Ascending aorta (tissue), 2 donors: ENCODE results near the gene VWA8. TPM values are rescaled to one million over a fixed set of nuclear protein-coding genes. Genes with fewer than 3 reads are reported as not detected.

ENCODE experiments used
- DNase-seq, 2 donors: peaks; one replicate each; pipeline ENCODE4 v3.0.0-alpha.2; 2019; ENCODE audit warnings: low spot score in 2 of 2
- H3K27ac ChIP-seq, 2 donors: fragments of 200-600 bp; sonication (generic); one replicate each; pipeline ENCODE4 v1.5.1; 2016 to 2017; ENCODE audit warnings: mild to moderate bottlenecking in 1 of 2
- H3K27me3 ChIP-seq: fragments of 200-600 bp; sonication (generic); one replicate; pipeline ENCODE4 v1.5.1; 2017
- H3K36me3 ChIP-seq, 2 donors: fragments of 200-600 bp; sonication (generic); one replicate each; pipeline ENCODE4 v1.5.1; 2016
- H3K4me1 ChIP-seq, 2 donors: fragments of 200-600 bp; sonication (generic); one replicate each; pipeline ENCODE4 v1.5.1; 2016 to 2017; ENCODE audit warnings: mild to moderate bottlenecking in 1 of 2
- H3K4me3 ChIP-seq, 2 donors: fragments of 200-600 bp; sonication (generic); one replicate each; pipeline ENCODE4 v1.5.1; 2016 to 2017; ENCODE audit warnings: mild to moderate bottlenecking in 1 of 2
- H3K9me3 ChIP-seq, 2 donors: fragments of 200-600 bp; sonication (generic); one replicate each; pipeline ENCODE4 v1.5.1; 2016
- intact Hi-C: fragments of 100-400 bp; cut with DNase I; formaldehyde crosslinking; loops from one replicate; pipeline ENCODE4 v1.15.1; 2023
- total RNA-seq: library from RNA; depleted of rRNA; stranded (reverse); fragments of >200 nt; gene quantifications from one replicate; pipeline ENCODE4 v1.1.0, GENCODE V29; 2016
- TF ChIP-seq, protein P1 (sequence below), 3 experiments: fragments of 200-600 bp in 2 of 3; fragments of 450-650 bp in 1 of 3; sonication (generic) in 2 of 3; IDR thresholded peaks; one replicate each; pipeline ENCODE4 v1.5.1; 2016 to 2019; ENCODE audit warnings: antibody characterized with exemption in 3 of 3, mild to moderate bottlenecking in 1 of 3, moderate library complexity in 1 of 3

Gene VWA8
- total RNA-seq, 1 donor from 2014 or later, result 10.4 TPM

DNA sequence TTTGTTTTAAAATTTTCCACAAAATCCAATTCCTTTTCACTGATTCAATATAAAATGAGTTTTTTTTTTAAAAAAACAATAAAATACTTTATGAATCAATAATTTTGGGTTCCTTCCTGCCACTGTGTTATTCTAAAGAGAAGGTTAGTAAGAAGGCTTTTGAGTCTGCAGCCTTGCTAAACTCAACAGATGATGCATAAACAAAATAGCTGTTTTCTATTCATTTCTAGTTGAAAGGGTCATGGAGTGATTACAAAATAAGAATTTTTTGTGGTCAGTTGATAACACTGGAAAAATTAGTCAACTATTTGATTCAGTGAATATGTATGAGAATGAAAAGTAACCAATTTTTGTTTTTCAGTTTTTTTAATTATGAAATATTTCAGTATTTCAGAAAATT is 169.9 kb downstream of the VWA8 start:
- Histone ChIP-seq H3K36me3 (no peaks in the 10 kb centered on the region), H3K27ac (no peak overlapping the region), H3K4me3 (no peak overlapping the region), H3K9me3 (no peaks in the 10 kb centered on the region), H3K27me3 (no peaks in the 10 kb centered on the region), H3K4me1 (no peaks in the 10 kb centered on the region)
- TF ChIP-seq, protein P1, sequence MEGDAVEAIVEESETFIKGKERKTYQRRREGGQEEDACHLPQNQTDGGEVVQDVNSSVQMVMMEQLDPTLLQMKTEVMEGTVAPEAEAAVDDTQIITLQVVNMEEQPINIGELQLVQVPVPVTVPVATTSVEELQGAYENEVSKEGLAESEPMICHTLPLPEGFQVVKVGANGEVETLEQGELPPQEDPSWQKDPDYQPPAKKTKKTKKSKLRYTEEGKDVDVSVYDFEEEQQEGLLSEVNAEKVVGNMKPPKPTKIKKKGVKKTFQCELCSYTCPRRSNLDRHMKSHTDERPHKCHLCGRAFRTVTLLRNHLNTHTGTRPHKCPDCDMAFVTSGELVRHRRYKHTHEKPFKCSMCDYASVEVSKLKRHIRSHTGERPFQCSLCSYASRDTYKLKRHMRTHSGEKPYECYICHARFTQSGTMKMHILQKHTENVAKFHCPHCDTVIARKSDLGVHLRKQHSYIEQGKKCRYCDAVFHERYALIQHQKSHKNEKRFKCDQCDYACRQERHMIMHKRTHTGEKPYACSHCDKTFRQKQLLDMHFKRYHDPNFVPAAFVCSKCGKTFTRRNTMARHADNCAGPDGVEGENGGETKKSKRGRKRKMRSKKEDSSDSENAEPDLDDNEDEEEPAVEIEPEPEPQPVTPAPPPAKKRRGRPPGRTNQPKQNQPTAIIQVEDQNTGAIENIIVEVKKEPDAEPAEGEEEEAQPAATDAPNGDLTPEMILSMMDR (IDR thresholded peaks at IDR 0.05), result no peak
- intact Hi-C loops, result no loop called here
- no peak for DNase-seq

DNA sequence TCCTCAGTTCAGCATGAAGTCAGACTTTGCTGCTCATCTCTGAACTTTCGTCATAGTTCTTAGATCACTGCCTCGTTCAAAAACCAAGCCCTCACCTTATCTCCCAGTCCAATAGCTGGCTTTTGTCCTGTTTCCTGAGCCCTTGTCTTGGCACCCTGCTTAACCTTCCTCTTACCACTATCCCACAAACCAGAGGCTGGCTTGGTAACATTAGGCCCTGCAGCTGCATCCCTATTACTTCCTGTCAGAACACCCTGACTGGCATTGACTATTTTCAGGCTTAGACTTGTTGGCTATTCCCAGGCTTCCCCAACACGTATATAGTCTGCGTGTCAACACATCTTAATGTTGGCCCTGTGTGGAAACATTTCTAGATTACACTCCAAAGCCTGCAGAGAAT is 172.4 kb downstream of the VWA8 start:
- no peaks in the 10 kb centered on the region for H3K4me1 ChIP-seq
- no peak overlapping the region for H3K4me3 ChIP-seq
- no peak for DNase-seq
- H3K36me3 ChIP-seq, result no peaks in the 10 kb centered on the region
- TF ChIP-seq, protein P1 (IDR thresholded peaks at IDR 0.05), result no peak
- H3K27ac ChIP-seq, result no peak overlapping the region
- intact Hi-C loops, result no loop called here
- no peaks in the 10 kb centered on the region for H3K27me3 ChIP-seq
- no peaks in the 10 kb centered on the region for H3K9me3 ChIP-seq

DNA sequence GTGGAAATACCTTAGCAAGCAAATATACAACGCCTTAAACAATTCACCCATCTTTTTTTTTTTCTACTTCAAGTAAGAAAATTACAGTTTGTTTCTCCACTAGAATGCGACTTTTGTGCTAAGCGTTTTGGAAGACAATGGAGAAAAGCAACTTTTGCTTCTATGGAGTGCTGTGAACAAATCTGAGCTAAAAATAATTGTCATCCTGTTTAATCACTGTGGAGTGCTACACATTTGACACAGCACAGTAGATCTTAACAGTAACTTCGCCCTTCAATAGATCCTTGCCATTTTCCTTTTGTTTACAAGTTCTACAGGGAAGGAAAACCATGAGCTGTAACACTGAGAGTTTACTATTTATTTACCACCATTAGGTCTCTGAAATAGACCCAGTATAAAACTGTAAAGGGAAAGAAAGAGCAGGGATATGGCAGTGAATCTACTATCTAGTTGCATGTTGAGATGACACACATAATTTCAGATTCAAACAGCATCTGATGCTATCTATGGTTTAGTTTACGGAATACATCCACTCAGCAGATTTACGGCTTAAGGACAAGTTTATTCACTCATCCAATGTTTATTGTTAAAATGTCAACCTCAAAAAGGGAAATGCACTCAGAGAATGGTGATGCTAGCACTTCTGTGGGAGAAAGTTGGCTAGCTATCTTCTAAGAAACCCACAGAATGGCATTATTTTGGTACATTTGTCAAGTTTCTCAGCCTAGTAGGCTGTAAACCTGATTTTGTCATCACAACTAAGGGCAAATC is 175.3 kb downstream of the VWA8 start:
- no peaks in the 10 kb centered on the region for H3K4me1 ChIP-seq
- intact Hi-C loops, result no loop called here

DNA sequence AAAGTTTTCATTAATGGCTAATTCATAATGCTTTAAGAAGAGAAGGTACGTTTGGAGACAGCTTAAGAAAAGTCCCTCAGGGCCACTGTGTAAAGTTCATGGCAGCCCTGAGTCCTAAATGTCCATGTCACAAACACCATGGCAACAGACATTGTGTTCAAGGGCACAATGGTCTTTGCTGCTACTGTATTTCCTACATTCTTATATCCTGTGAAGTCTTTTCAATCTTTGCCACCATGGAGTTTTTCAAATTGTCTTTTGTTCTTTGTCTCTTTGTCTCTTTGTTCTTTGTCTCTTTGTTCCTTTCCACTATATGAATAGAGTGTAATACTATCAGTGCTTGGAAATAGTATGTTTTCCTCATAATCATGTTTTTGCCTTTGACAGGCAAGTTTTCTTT is 178.8 kb downstream of the VWA8 start:
- H3K27ac ChIP-seq, result no peak overlapping the region
- H3K27me3 ChIP-seq, result no peaks in the 10 kb centered on the region
- H3K9me3 ChIP-seq, result no peaks in the 10 kb centered on the region
- intact Hi-C loops, result no loop called here
- TF ChIP-seq, protein P1 (IDR thresholded peaks at IDR 0.05), result no peak
- H3K4me3 ChIP-seq, result no peak overlapping the region
- no peaks in the 10 kb centered on the region for H3K4me1 ChIP-seq
- no peak for DNase-seq
- no peaks in the 10 kb centered on the region for H3K36me3 ChIP-seq

More for the DNA sequence above, 175.3 kb downstream of the VWA8 start:
- no peak overlapping the region for H3K27ac ChIP-seq
- H3K4me3 ChIP-seq, result no peak overlapping the region
- no peaks in the 10 kb centered on the region for H3K9me3 ChIP-seq
- H3K27me3 ChIP-seq, result no peaks in the 10 kb centered on the region
- H3K36me3 ChIP-seq, result no peaks in the 10 kb centered on the region
- DNase-seq, result no peak
- TF ChIP-seq, protein P1 (IDR thresholded peaks at IDR 0.05), result no peak

DNA sequence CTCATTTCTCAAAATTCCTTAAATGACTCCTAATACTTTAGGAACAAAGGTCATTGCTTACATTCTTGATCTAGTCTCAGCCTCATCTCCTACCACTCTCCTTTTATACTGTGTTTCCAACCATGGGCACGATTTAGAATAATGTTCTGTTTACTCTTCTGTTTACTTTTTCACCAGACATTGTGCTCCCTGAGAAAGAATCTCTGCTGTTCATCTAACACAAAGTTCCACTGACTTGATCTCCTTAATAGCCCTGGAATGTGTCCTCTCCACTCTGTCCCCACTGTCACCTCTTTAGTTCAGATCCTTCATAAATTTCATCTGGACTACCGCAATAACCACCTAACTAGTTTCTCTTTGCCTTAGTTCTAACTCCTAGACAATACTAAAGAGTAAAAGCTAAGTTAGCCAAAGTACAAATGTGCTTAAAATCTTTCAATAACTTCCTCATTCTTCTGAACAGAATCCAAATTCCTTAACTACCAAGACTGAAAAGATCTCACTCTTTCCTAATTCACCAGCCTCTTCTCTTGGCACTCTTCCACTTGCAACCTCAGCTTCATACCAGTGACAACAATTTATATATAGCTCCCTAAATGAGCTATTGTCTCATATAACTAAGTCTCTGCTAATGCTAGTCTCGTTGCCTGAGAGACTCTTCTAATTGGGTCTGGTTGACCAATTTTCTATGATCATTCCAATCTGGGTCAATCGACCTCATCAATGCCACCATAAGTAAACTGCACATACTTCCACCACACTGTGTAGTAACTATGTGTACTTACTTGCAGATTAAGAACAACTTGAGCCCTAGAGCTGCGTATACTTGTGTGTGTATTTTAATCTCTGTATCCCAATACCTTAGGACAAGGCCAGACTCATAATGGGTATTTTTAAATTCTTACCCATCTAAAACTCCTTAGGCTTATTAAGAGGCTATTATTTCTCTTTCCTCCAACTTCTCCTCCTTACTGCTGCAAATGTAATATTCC is 179.9 kb downstream of the VWA8 start:
- no peaks in the 10 kb centered on the region for H3K9me3 ChIP-seq
- H3K4me1 ChIP-seq, result no peaks in the 10 kb centered on the region
- H3K4me3 ChIP-seq, result no peak overlapping the region
- H3K36me3 ChIP-seq, result no peaks in the 10 kb centered on the region
- TF ChIP-seq, protein P1 (IDR thresholded peaks at IDR 0.05), result no peak
- DNase-seq, result no peak
- H3K27ac ChIP-seq, result no peak overlapping the region
- no peaks in the 10 kb centered on the region for H3K27me3 ChIP-seq
- intact Hi-C loops, result no loop called here
